GM12878 (cell line): ENCODE measurements around the gene ATN1. TPM values are rescaled to one million over a fixed set of nuclear protein-coding genes. Genes with fewer than 3 reads are reported as not detected.

Experiments used
- ATF3 ChIP-seq: IDR thresholded peaks from 2 replicates; pipeline ENCODE4 v1.6.1; 2011; ENCODE audit warnings: low read depth, mild to moderate bottlenecking, low read length, moderate library complexity, borderline replicate concordance; ENCODE audit errors: extremely low read depth
- ATF7 ChIP-seq: fragments of 450-650 bp; IDR thresholded peaks from 2 replicates; pipeline ENCODE4 v1.6.1; 2016; ENCODE audit warnings: low read depth, mild to moderate bottlenecking
- CBX3 ChIP-seq: fragments of 200-600 bp; sonication (generic); IDR thresholded peaks from 2 replicates; pipeline ENCODE4 v1.6.1; 2016; ENCODE audit warnings: low read depth, borderline replicate concordance
- CEBPB ChIP-seq, 2 experiments: fragments of 150-350 bp in 1 of 2; IDR thresholded peaks; 2 replicates each; pipeline ENCODE4 v1.6.1; 2012 to 2014; ENCODE audit warnings: low read depth in 2 of 2, low read length in 2 of 2, borderline replicate concordance in 1 of 2, inconsistent platforms in 1 of 2
- E2F4 ChIP-seq: IDR thresholded peaks from 2 replicates; pipeline ENCODE4 v1.6.1; 2012; ENCODE audit warnings: low read depth, low read length, improper control_type of control experiment
- EZH2 ChIP-seq: IDR thresholded peaks from 2 replicates; pipeline ENCODE4 v1.6.1; 2012; ENCODE audit warnings: low read depth, mild to moderate bottlenecking, control low read depth, inconsistent platforms, low read length, borderline replicate concordance; ENCODE audit not compliant: control insufficient read depth
- FOXK2 ChIP-seq: fragments of 450-650 bp; IDR thresholded peaks from 2 replicates; pipeline ENCODE4 v1.6.1; 2017; ENCODE audit warnings: mild to moderate bottlenecking, moderate library complexity
- FOXM1 ChIP-seq: IDR thresholded peaks from 2 replicates; pipeline ENCODE4 v1.6.1; 2012; ENCODE audit warnings: low read depth, mild to moderate bottlenecking, inconsistent platforms, low read length, moderate library complexity
- IRF5 ChIP-seq: fragments of 450-650 bp; IDR thresholded peaks from 2 replicates; pipeline ENCODE4 v1.6.1; 2017; ENCODE audit warnings: borderline replicate concordance
- MAX ChIP-seq: IDR thresholded peaks from 2 replicates; pipeline ENCODE4 v1.6.1; 2012; ENCODE audit warnings: low read depth, low read length, improper control_type of control experiment
- MTA2 ChIP-seq: fragments of 450-650 bp; IDR thresholded peaks from 2 replicates; pipeline ENCODE4 v1.6.1; 2016; ENCODE audit warnings: low read depth, mild to moderate bottlenecking, moderate library complexity
- MTA3 ChIP-seq: IDR thresholded peaks from 2 replicates; pipeline ENCODE4 v1.6.1; 2012; ENCODE audit warnings: low read length, inconsistent platforms, borderline replicate concordance
- NFYA ChIP-seq: IDR thresholded peaks from 2 replicates; pipeline ENCODE4 v1.6.1; 2011; ENCODE audit warnings: low read depth, mild to moderate bottlenecking, low read length, improper control_type of control experiment, borderline replicate concordance
- PML ChIP-seq: IDR thresholded peaks from 2 replicates; pipeline ENCODE4 v1.6.1; 2012; ENCODE audit warnings: low read length, inconsistent platforms
- RAD51 ChIP-seq: fragments of 450-650 bp; IDR thresholded peaks from 2 replicates; pipeline ENCODE4 v1.6.1; 2016; ENCODE audit warnings: moderate library complexity, mild to moderate bottlenecking, inconsistent platforms
- RELA ChIP-seq: fragments of 450-650 bp; IDR thresholded peaks from 2 replicates; pipeline ENCODE4 v1.8.0; 2014; ENCODE audit warnings: borderline replicate concordance; ENCODE audit not compliant: partially characterized antibody
- REST ChIP-seq: IDR thresholded peaks from 2 replicates; pipeline ENCODE4 v1.6.1; 2012; ENCODE audit warnings: mild to moderate bottlenecking, low read depth, low read length
- SIX5 ChIP-seq: IDR thresholded peaks from 2 replicates; pipeline ENCODE4 v1.6.1; 2011; ENCODE audit warnings: mild to moderate bottlenecking, low read depth, low read length, moderate library complexity; ENCODE audit not compliant: severe bottlenecking
- SMAD5 ChIP-seq: IDR thresholded peaks from 2 replicates; pipeline ENCODE4 v1.6.1; 2016; ENCODE audit warnings: antibody characterized with exemption, low read depth
- SUZ12 ChIP-seq: fragments of 200-600 bp; sonication (generic); IDR thresholded peaks from one replicate; pipeline ENCODE4 v1.6.1; 2018; ENCODE audit warnings: antibody characterized with exemption, mild to moderate bottlenecking; ENCODE audit not compliant: unreplicated experiment
- TCF7 ChIP-seq: IDR thresholded peaks from 2 replicates; pipeline ENCODE4 v1.6.1; 2014; ENCODE audit warnings: antibody characterized with exemption, borderline replicate concordance
- YY1 ChIP-seq: IDR thresholded peaks from 2 replicates; pipeline ENCODE4 v1.6.1; 2011; ENCODE audit warnings: low read depth, mild to moderate bottlenecking, low read length
- ZBED1 ChIP-seq: IDR thresholded peaks from 2 replicates; pipeline ENCODE4 v1.6.1; 2016; ENCODE audit warnings: borderline replicate concordance
- ZNF24 ChIP-seq: fragments of 450-650 bp; IDR thresholded peaks from 2 replicates; pipeline ENCODE4 v1.6.1; 2017; ENCODE audit warnings: antibody characterized with exemption, mild to moderate bottlenecking
- polyA plus RNA-seq, 11 experiments: library from polyadenylated mRNA; depleted of rRNA in 4 of 11; unstranded in 6 of 11; stranded (reverse) in 5 of 11; fragments of >200 nt; fragmentation: Nextera tagmentation in 4 of 11; fragmentation: Illumina TruSeq in 1 of 11; extraction: Ambion mirVana in 4 of 11; extraction: Trizol in 1 of 11; gene quantifications; 1 replicate in 1 of 11; 2 replicates in 10 of 11; pipeline versions ENCODE4 v1.2.1 to v1.2.3, GENCODE V29; 2011 to 2016; ENCODE audit warnings: inconsistent platforms in 2 of 11, missing spikeins in 2 of 11, low read depth in 1 of 11
- total RNA-seq, 4 experiments: library from RNA; depleted of rRNA in 3 of 4; stranded (reverse); fragments of >200 nt in 3 of 4; fragmentation: Illumina TruSeq in 1 of 4; extraction: Trizol in 1 of 4; gene quantifications; 2 replicates each; pipeline versions ENCODE4 v1.2.1 to v1.2.3, GENCODE V29; 2013 to 2021

The ATN1 gene
- total and polyA plus RNA-seq, 10 of the 15 experiments (the other 5 are each of a cell fraction or from before 2014, with no cell fraction given), result 0.08 to 44.5 (median 5.0) TPM

- no peak for TF ChIP-seq TCF7
- no peak for TF ChIP-seq PML
- peak; percentile 16 for TF ChIP-seq RELA
- TF ChIP-seq CBX3, result no peak
- no peak for TF ChIP-seq EZH2
- no peak for TF ChIP-seq ZNF24
- TF ChIP-seq IRF5, result no peak
- TF ChIP-seq SIX5, result no peak
- TF ChIP-seq REST, result no peak
- TF ChIP-seq NFYA, result no peak
- no peak for TF ChIP-seq SUZ12
- no peak for TF ChIP-seq ATF3
- no peak for TF ChIP-seq MAX
- peak; percentile 99 for TF ChIP-seq ATF7
- TF ChIP-seq CEBPB (IDR thresholded peaks at IDR 0.05; ENCODE audit: borderline replicate concordance in 1 of 2, low read depth in 2 of 2, low read length in 2 of 2), result no peak
- TF ChIP-seq E2F4, result no peak
- no peak for TF ChIP-seq FOXM1
- TF ChIP-seq YY1, result no peak
- TF ChIP-seq ZBED1, result no peak
- TF ChIP-seq SMAD5, result no peak
- TF ChIP-seq RAD51, result no peak
- TF ChIP-seq FOXK2, result no peak
- TF ChIP-seq MTA3, result no peak
- TF ChIP-seq MTA2, result no peak
Measured at GRCh38 chr12:6904280-6905276, 23.2 kb upstream of the ATN1 start, which contains the start of gene LRRC23 (continued).
